ENCODE results near the gene WDFY2.

- TF ChIP-seq, protein P1, sequence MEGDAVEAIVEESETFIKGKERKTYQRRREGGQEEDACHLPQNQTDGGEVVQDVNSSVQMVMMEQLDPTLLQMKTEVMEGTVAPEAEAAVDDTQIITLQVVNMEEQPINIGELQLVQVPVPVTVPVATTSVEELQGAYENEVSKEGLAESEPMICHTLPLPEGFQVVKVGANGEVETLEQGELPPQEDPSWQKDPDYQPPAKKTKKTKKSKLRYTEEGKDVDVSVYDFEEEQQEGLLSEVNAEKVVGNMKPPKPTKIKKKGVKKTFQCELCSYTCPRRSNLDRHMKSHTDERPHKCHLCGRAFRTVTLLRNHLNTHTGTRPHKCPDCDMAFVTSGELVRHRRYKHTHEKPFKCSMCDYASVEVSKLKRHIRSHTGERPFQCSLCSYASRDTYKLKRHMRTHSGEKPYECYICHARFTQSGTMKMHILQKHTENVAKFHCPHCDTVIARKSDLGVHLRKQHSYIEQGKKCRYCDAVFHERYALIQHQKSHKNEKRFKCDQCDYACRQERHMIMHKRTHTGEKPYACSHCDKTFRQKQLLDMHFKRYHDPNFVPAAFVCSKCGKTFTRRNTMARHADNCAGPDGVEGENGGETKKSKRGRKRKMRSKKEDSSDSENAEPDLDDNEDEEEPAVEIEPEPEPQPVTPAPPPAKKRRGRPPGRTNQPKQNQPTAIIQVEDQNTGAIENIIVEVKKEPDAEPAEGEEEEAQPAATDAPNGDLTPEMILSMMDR (IDR thresholded peaks at IDR 0.05) = no peak
- TF ChIP-seq POLR2A (IDR thresholded peaks at IDR 0.05) = no peak
These were observed 226.8 kb downstream of the WDFY2 start for GRCh38 chr13:51811046-51811445.
